ENCODE data around the gene GID8.

Gene GID8

GRCh38 chr20:62938105-62938888, at the start of gene GID8:
Gene GID8 (plus strand): TSS chr20:62938147. CDS start chr20:62941503, 3,356 bp downstream.
- DNase-seq (ENCODE audit: low read depth in 2 of 2): no peak

DNA sequence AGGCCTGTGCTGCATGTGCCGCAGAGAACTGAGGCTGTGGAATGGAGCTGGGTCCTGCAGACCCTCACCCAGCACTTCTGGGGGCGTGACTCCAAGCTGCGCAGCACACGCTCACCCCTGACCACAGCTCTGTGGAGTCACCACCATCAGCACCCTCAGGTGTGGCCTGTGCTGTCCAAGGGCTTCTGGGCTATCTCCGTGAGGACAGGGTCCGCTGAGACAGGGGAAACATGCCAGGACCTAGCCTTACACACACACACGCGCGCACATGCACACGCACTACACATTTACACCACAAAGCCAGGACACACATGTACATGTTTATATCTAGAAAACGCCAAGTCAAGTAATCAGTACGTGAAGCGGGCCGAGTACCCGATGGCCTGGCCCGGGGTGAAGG, 49.5 kb upstream of the GID8 start:
- DNase-seq (ENCODE audit: low read depth in 2 of 2): no peak

GRCh38 chr20:62888910-62889309, 49.0 kb upstream of the GID8 start:
- no peak for DNase-seq (ENCODE audit: low read depth in 2 of 2)

DNA sequence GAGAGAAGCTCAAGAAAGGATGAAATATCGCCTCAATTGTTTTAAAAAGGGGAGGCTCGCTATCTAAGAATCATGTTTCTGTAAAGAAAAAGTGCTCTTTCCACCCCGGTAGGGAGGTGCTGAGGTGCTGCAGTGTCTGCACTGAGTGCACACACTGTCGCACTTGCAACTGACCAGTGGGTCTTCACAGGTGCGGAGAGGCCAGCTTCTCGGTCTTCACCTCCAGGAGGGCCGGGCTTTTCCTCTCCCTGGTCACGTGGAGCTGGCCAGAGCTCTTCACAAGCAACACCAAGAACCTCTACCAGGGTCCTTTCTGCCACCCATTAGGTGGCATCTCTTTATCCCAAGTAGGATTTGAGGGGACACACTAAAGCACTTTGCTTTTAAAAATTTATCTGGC, 48.5 kb upstream of the GID8 start:
- no peak for DNase-seq (ENCODE audit: low read depth in 2 of 2)

GRCh38 chr20:62889871-62890270, 48.1 kb upstream of the GID8 start:
- no peak for DNase-seq (ENCODE audit: low read depth in 2 of 2)

GRCh38 chr20:62890444-62890843, 47.5 kb upstream of the GID8 start:
- DNase-seq (ENCODE audit: low read depth in 2 of 2): no peak

GRCh38 chr20:62891111-62891510, 46.8 kb upstream of the GID8 start:
- DNase-seq (ENCODE audit: low read depth in 2 of 2): no peak

DNA sequence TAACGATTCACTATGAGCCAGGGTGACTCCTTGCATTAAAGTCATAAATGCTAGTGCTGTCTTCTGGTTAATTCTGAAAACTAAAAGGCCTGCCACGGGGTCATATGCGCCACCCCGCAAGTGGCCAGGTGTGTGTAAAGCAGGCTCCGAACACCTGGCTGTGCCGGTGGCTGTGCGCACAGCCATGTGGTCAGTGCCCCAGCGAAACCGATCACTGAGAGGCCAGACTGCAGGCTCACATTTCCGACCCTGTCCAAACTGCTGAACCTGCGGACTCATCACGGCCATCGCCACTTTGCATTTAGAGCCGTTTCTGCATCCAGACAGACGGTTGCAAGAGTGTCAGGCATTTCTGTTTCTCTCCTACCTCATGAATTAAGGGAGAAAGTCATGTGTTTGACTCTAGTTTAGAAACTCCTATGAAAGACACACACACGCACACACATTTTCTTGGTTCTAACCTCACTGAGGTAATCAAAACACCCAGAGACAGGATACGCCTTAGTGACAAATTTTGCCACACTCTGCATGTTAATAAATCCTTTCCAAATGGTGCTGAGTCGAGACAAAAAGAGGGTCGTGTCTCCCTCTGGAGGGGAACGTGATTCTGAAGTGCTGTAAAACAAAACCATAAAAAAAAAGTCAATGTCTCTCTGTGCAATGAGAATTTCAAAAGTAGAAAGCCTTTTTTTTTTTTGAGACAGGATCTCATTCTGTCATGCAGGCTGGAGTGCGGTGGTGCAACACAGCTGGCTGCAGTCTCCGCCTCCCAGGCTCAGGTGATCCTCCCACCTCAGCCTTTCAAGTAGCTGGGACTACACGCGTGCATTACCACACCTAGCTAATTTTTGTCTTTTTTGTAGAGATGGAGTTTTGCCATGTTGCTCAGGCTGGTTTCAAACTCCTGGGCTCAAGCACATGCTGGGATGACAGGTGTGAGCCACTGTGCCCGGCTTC, 45.3 kb upstream of the GID8 start:
- no peak for DNase-seq (ENCODE audit: low read depth in 2 of 2)

- no peak for DNase-seq (ENCODE audit: low read depth in 2 of 2)
Observed at GRCh38 chr20:62893700-62894099, 44.2 kb upstream of the GID8 start.

DNA sequence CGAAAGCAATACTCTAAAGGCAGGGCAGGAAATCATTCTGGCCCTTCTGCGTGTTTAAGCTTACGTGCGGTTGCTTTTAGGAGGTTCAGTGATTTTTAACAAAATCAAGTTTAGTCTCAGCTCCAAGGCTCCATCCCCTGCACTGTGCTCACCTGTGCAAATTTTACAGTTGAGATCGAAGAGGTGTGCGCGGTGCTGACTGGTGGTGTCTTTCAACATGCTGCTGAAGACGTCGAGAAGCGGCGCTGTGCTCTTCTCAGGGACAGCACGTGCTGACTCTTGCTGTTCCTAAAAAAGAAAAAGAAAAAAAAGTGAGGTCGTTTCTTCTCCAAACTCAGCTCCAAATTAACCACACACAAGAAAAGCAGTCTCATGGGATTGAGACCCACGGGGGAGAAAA, 43.7 kb upstream of the GID8 start:
- DNase-seq (ENCODE audit: low read depth in 2 of 2): no peak

DNA sequence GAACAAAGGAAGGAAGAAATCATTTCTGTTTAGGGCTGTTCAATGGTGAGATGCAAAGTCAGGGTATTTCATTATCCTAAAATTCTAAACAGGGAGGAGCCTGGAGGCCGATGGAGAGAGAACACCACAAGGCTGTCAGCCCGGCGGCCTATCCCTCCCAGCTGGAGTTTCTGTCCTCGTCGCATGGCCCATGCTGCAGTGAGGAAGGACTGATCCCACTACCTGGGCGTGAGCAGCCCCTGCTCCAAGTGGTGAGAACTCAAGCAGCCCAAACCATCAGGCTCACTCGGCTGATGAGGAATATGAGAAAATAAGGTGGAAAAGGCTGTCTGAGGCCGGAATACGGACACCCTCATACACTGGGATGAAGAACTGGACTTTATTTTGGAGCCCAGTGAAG, 42.4 kb upstream of the GID8 start:
- no peak for DNase-seq (ENCODE audit: low read depth in 2 of 2)

DNA sequence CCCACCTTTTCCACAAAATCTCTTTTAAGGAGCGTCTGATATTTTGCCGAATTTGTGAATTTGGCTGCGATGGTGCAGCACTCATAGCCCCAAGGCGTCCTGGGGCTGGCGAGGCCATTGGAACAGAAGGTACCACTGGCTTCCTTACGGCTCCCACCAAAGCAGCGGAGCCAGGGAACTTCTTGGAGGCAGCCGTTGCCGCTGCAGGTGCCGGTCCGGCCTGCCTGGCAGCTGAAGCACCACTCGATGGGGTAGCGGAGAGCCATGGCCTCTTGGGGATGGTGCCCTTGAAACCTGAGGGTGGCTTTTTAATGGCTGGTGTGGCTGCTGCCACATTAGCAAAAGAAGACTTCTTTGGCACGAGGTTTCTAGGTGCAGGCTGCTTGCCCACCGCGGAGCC, 41.4 kb upstream of the GID8 start:
- DNase-seq (ENCODE audit: low read depth in 2 of 2): no peak

DNA sequence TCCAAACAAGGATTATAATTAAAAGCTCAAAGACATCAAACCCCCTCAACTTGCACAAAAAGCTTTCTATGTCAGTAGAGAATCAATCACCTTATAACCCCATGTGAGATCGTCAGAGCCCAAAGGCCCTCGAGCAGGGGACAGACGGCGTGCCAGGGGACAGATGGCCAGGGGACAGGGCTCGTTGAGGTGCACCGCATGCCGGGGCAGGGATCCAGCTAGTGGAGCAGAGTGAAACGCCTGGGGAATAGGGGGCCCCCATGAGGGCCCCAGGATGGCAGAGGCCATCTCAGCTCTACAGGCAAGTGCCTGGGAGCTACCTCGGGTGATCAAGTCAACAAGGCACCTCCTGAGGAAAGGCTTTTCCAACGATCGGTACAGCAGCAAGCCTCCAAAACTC, 40.3 kb upstream of the GID8 start:
- no peak for DNase-seq (ENCODE audit: low read depth in 2 of 2)

DNA sequence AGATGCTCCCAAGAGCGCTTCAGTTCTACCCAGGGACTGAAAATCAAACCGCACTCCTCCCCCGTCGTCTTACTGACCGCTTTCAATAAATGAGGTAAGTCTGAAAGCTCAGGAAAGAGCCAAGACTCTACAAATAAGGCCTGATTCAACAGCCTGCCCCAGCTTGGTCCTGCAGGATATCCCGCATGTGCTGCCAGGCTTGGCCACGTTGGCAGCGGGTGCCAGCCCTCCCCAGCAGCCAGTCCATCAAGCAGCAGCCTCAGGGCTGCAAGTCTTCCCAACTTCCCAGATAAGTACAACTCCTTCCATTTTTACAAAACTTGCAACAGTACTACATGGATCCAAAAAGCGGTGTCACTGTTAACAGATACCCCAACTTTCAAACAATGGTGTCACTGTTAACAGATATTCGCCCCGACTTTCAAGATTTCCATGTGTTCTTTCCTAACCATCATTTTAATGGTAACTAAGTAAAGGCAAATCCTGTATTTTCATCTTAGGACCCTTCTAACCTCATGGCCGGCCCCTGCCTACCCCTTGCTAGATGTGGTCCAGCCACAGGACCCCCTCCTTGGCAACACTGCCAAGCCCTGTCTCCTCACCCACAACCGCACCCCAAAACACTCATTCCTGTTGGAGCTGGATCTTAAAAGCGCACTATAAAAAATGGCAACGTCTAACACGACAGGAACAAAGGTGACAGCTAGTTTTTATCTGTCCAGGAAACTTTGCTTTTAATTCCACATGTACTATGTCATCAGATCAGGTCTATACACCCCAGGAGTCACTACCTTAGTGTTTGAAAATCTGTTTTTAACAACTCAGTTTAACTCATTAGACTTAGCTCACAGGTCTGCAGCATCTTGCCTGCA, 39.6 kb upstream of the GID8 start:
- no peak for DNase-seq (ENCODE audit: low read depth in 2 of 2)

- no peak for DNase-seq (ENCODE audit: low read depth in 2 of 2)
Observed at GRCh38 chr20:62898970-62899632, 38.8 kb upstream of the GID8 start.

DNA sequence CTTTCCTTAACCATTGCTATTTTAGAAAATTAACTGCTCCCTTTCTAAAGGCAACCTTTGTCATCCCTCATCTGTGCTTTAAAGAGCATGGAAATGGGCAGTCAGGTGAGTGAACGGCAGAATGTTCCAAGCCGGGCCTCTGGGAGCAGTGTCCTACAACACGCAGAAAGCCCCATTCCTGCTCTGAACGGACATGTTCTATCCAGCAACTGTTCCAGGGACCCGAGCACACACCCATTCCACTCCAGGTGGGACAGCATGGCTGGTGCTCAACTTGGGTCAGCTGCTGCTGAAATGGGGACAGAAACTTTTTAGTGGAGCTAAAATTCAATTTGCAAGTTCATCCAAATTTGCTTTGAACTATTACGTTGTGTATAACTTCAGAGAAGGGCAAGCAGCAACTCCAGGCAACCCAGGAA, 38.3 kb upstream of the GID8 start:
- DNase-seq (ENCODE audit: low read depth in 2 of 2): no peak

DNA sequence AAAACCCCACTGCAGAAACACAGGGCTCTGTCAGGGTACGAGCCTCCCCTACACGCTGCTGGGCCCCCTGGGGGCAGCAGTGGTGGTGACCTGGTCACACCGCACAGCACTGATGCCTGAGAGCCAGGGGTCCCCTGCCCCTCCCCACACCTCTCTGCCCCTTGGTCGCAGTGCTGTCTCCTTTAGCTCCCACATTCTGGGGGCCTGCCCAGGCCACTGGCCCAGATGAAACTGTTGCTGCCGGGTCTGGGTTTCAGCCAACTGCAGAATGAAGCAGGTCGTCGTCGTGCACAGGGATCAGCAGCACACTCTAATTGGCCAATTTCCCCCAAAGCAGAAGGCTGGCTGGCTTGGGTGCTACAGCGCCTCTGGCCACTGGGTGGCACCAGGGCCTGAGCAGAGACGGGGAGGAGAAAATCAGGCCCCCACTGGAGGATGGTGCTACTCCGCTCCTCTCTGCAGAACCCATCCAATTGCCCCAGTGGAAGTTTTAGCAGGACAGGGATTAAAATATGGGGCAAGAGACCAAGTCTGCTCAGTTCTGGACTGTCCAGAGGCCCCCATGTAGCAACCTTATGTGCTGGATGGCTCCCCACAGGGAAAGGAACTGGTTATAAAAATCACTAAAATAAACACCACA, 37.8 kb upstream of the GID8 start:
- peak in 1 of 2 donors; percentile 55 for DNase-seq (ENCODE audit: low read depth in 2 of 2)

DNA sequence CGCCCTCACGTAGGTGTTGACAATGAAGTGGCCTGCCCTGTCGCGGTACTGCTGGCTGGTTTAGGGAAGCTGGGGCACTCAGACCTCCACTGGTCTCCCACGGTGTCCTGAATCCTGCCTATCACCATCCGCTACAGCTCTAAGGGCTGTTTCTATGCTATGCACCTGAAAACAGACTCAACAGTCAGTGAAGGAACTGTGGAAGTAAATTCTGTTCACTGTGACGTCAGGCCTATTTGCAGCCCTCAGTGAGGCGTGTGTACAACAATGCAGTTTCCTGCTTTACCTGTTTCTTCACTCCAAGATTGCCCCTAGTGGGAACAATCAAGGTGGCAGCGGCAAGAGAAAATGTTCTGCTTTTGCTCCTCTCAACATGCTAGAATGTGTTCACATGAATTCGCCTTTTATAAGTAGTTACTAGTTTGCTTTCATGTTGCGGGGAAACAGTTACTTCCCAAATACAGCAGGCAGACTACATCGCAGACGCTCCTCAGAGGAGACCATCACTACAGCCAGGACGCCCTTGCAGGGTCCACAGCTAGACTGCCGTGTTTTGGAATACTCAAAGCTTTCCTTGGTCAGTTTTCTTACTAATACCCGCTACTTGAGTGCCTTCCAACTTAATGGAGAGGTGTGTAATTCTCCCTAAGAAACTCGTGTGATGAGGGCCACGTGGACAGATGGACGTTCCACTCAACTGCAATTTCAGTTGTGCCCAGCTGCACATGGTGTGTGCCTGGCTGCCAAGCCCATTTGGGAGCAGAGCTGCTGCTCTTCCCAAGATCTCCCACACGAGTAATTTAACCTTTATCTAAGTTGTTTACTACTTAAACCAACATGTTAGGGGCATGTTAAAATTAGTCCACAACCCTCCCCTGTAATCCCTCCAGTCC, 37.0 kb upstream of the GID8 start:
- DNase-seq (ENCODE audit: low read depth in 2 of 2): no peak

- DNase-seq (ENCODE audit: low read depth in 2 of 2): no peak
Observed at GRCh38 chr20:62901891-62902290, 36.1 kb upstream of the GID8 start.
